Hypothalamus (tissue), 51 donors: ENCODE data around the gene ITGAL.
A peak's percentile ranks its signal among the peaks of the same experiment; 100 is the strongest.

Experiments
- DNase-seq, 51 donors: peaks; one replicate each; lab custom pipeline; 2025; lab: John Stamatoyannopoulos, UW

The ITGAL gene

GRCh38 chr16:30561089-30561816 lies 88.7 kb downstream of the ITGAL start:
- peak in 11 of 51 donors; percentile 3 to 23 (median 8) for DNase-seq

- DNase-seq, result no peak
Observed at GRCh38 chr16:30562021-30562420, 89.5 kb downstream of the ITGAL start.

- DNase-seq, result no peak
Observed at GRCh38 chr16:30565526-30565925, 93.0 kb downstream of the ITGAL start.

GRCh38 chr16:30565984-30566383 lies 93.4 kb downstream of the ITGAL start:
- DNase-seq, result no peak

- no peak for DNase-seq
Observed at GRCh38 chr16:30566531-30566930, 94.0 kb downstream of the ITGAL start.

- DNase-seq, result no peak
Observed at GRCh38 chr16:30567160-30567990, 94.8 kb downstream of the ITGAL start.

GRCh38 chr16:30567991-30568638 lies 95.6 kb downstream of the ITGAL start:
- DNase-seq, result no peak

- no peak for DNase-seq
Observed at GRCh38 chr16:30569281-30569680, 96.7 kb downstream of the ITGAL start.

- DNase-seq, result no peak
Observed at GRCh38 chr16:30569746-30570635, 97.4 kb downstream of the ITGAL start.

GRCh38 chr16:30570636-30571444 lies 98.3 kb downstream of the ITGAL start:
- DNase-seq, result peak in 23 of 51 donors; percentile 27 to 82 (median 45)

- DNase-seq, result peak; percentile 67 to 96 (median 90)
Observed at GRCh38 chr16:30571445-30572322, 99.1 kb downstream of the ITGAL start, which contains the start of gene ZNF688. Gene ZNF688, minus strand, starts transcription at chr16:30571714. Its CDS starts 85 bp downstream, at chr16:30571629.
